Left ventricle myocardium inferior (tissue), 1 donor: ENCODE results near the gene EDRF1. TPM values are rescaled to one million over a fixed set of nuclear protein-coding genes. Genes with fewer than 3 reads are reported as not detected.

Source experiments
- DNase-seq: peaks from one replicate; pipeline ENCODE4 v3.0.0-alpha.2; 2020
- H3K27ac ChIP-seq: fragments of 200-600 bp; replicated peaks from 2 replicates; pipeline ENCODE4 v1.8.0; 2021
- H3K27me3 ChIP-seq: fragments of 200-600 bp; 2 replicates; pipeline ENCODE4 v1.8.0; 2021; ENCODE audit warnings: low read depth
- H3K36me3 ChIP-seq: fragments of 200-600 bp; 2 replicates; pipeline ENCODE4 v1.8.0; 2021
- H3K4me1 ChIP-seq: fragments of 200-600 bp; 2 replicates; pipeline ENCODE4 v1.8.0; 2021
- H3K4me3 ChIP-seq: fragments of 200-600 bp; 2 replicates; pipeline ENCODE4 v1.8.0; 2021; ENCODE audit warnings: mild to moderate bottlenecking, moderate library complexity
- H3K9me3 ChIP-seq: fragments of 200-600 bp; replicated peaks from 2 replicates; pipeline ENCODE4 v1.8.0; 2021
- CTCF ChIP-seq: fragments of 200-600 bp; IDR thresholded peaks from 2 replicates; pipeline ENCODE4 v1.8.0; 2021; ENCODE audit warnings: antibody characterized with exemption, mild to moderate bottlenecking, borderline replicate concordance
- intact Hi-C: fragments of 100-400 bp; cut with micrococcal nuclease; formaldehyde crosslinking; loops from one replicate; pipeline ENCODE4 v1.11.0; 2022
- total RNA-seq: library from RNA; stranded (reverse); fragmentation: NEBNext Ultra II Directional; extraction: Animal tissue kit (Norgen Biotek cat#: 25700); gene quantifications from one replicate; pipeline ENCODE4 v1.2.1, GENCODE V29; 2021
- donor health status: DM: no; HTN: yes; CAD: no; lungs with severe emphysema.

Gene EDRF1
- total RNA-seq, 1 donor from 2014 or later: 11.5 TPM

GRCh38 chr10:125808047-125808446 lies 88.5 kb downstream of the EDRF1 start:
- no peaks in the 10 kb centered on the region for H3K27me3 ChIP-seq
- no peaks in the 10 kb centered on the region for H3K4me1 ChIP-seq
- H3K27ac ChIP-seq: no peak overlapping the region
- H3K9me3 ChIP-seq: no peaks in the 10 kb centered on the region
- intact Hi-C loops: no loop called here
- peaks cover 75% of the 10 kb centered on the region for H3K36me3 ChIP-seq
- no peak for TF ChIP-seq CTCF
- no peak for DNase-seq
- H3K4me3 ChIP-seq: no peak overlapping the region

- no peak overlapping the region for H3K4me3 ChIP-seq
- intact Hi-C loops: no loop called here
- no peaks in the 10 kb centered on the region for H3K27me3 ChIP-seq
- H3K9me3 ChIP-seq: no peaks in the 10 kb centered on the region
- H3K36me3 ChIP-seq: peaks cover 86% of the 10 kb centered on the region
- DNase-seq: no peak
- no peak overlapping the region for H3K27ac ChIP-seq
- no peak for TF ChIP-seq CTCF
- H3K4me1 ChIP-seq: no peaks in the 10 kb centered on the region
Measured at GRCh38 chr10:125811251-125811650, 91.7 kb downstream of the EDRF1 start.

GRCh38 chr10:125812128-125812750 lies 92.7 kb downstream of the EDRF1 start:
- Histone ChIP-seq H3K4me1 (no peaks in the 10 kb centered on the region), H3K27me3 (no peaks in the 10 kb centered on the region), H3K4me3 (no peak overlapping the region), H3K27ac (no peak overlapping the region), H3K36me3 (peaks cover 76% of the 10 kb centered on the region), H3K9me3 (no peaks in the 10 kb centered on the region)
- intact Hi-C loops: no loop called here
- no peak for DNase-seq
- TF ChIP-seq CTCF: no peak

Other genes starting within 250 kb of the EDRF1 start
- not detected for gene TEX36, start 36.5 kb upstream of the EDRF1 start, total RNA-seq
- not detected for gene MMP21, start 56.1 kb downstream of the EDRF1 start, total RNA-seq
- gene UROS, start 103.5 kb downstream of the EDRF1 start, total RNA-seq: 80.4 TPM
- gene BCCIP, start 103.8 kb downstream of the EDRF1 start, total RNA-seq: 45.1 TPM
- gene DHX32, start 161.6 kb downstream of the EDRF1 start, total RNA-seq: 46.4 TPM
- gene FANK1, start 176.9 kb downstream of the EDRF1 start, total RNA-seq: 0.30 TPM